ENCODE measurements around the gene MED12L.

DNA sequence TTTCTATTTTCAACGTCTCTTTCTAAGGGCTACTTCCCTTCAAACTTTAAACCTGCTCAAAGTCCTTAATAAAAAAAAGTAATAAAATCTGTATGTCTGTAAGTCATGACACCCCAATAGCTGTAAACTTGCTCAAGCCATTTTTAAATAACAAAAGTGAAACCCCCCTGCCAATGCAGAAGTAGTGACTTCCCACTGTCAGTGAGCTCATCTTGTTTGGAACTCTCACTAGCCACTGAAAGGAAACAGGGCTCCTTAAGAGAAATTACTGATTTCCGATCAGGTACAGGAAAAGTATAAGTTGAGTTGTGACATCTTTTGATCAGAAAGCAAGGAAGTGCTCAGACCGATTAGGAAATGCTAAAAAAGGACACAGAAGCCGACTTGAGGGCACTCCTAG, 145.2 kb downstream of the MED12L start:
- TF ChIP-seq FOXJ3 (CRISPR knock-in tag; IDR thresholded peaks at IDR 0.05) (no peak), TAF15 (IDR thresholded peaks at IDR 0.05; ENCODE audit: low read depth, low read length) (no peak), CTBP1 (IDR thresholded peaks at IDR 0.05; ENCODE audit: borderline replicate concordance) (no peak), BRF1 (IDR thresholded peaks at IDR 0.05; ENCODE audit: borderline replicate concordance, extremely low read depth, insufficient read length) (no peak), GABPB2 (CRISPR knock-in tag; conservative IDR thresholded peaks at IDR 0.05) (no peak), ZZZ3 (IDR thresholded peaks at IDR 0.05) (no peak)
- TF ChIP-seq, protein P1, sequence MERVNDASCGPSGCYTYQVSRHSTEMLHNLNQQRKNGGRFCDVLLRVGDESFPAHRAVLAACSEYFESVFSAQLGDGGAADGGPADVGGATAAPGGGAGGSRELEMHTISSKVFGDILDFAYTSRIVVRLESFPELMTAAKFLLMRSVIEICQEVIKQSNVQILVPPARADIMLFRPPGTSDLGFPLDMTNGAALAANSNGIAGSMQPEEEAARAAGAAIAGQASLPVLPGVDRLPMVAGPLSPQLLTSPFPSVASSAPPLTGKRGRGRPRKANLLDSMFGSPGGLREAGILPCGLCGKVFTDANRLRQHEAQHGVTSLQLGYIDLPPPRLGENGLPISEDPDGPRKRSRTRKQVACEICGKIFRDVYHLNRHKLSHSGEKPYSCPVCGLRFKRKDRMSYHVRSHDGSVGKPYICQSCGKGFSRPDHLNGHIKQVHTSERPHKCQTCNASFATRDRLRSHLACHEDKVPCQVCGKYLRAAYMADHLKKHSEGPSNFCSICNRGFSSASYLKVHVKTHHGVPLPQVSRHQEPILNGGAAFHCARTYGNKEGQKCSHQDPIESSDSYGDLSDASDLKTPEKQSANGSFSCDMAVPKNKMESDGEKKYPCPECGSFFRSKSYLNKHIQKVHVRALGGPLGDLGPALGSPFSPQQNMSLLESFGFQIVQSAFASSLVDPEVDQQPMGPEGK (CRISPR knock-in tag; IDR thresholded peaks at IDR 0.05; ENCODE audit: borderline replicate concordance), result no peak
- TF ChIP-seq, protein P2, sequence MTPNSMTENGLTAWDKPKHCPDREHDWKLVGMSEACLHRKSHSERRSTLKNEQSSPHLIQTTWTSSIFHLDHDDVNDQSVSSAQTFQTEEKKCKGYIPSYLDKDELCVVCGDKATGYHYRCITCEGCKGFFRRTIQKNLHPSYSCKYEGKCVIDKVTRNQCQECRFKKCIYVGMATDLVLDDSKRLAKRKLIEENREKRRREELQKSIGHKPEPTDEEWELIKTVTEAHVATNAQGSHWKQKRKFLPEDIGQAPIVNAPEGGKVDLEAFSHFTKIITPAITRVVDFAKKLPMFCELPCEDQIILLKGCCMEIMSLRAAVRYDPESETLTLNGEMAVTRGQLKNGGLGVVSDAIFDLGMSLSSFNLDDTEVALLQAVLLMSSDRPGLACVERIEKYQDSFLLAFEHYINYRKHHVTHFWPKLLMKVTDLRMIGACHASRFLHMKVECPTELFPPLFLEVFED (CRISPR knock-in tag; conservative IDR thresholded peaks at IDR 0.05), result no peak

Data from K562 (cell line).